ENCODE results near the gene MON1B. TPM values are rescaled to one million over a fixed set of nuclear protein-coding genes. Genes with fewer than 3 reads are reported as not detected.
A peak's percentile ranks its signal among the peaks of the same experiment; 100 is the strongest.
"Not testable (repeated sequence)": the region's sequence is repeated elsewhere in the genome, so short reads cannot be mapped to it uniquely, and the experiment has no call there.

Gene MON1B
- total and polyA plus RNA-seq, 9 of the 15 experiments (the other 6 are each of a cell fraction or from before 2014, with no cell fraction given): 5.0 to 66.0 (median 12.6) TPM

DNA sequence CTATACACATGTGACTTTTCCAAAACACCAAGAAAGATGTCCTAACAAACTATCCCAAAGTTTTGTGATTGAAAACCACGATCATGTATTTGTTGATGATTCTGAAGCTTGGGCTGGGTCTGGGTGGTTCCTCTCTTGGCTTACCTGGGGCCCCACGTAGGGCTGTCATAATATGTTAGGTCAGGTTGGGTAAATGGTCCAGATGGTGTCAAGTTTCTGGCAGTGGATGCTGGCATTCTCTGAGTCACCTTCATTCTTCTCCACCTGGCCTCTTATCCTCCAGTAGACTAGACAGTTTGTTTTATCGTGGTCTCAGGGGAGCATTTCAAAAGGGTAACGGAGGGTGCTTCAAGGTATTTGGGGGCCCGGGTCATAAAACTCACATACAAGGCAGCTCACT is 47.6 kb downstream of the MON1B start:
- H3K9me1 ChIP-seq (ENCODE audit: control insufficient read depth, insufficient read depth, low read length): no peaks in the 10 kb centered on the region
- no peaks in the 10 kb centered on the region for H3K79me2 ChIP-seq (ENCODE audit: control insufficient read depth, insufficient read depth, low read length)
- FAIRE-seq: no peak
- no TSS peak for BruUV-seq (replicated peaks)
- intact Hi-C loops (cut with micrococcal nuclease) (loop anchor here (5.0 to 10.0 kb wide), 5 partner anchors 176 to 766 kb away; no protein-coding TSS in a partner anchor), in situ Hi-C loops (cut with MboI) (loop anchor here (5.0 to 25.0 kb wide), 2 partner anchors 344 to 724 kb away; no protein-coding TSS in a partner anchor)
- no peaks in the 10 kb centered on the region for H4K20me1 ChIP-seq (replicated peaks; ENCODE audit: control insufficient read depth, insufficient read depth, low read length)
- no peak for DNase-seq (ENCODE audit: extremely low read depth in 1 of 4, low spot score in 3 of 4)
- ChIA-PET POLR2A (no interaction called here), CTCF (ENCODE audit: low intra/inter-chr PET ratio) (interaction anchor here (0.8 kb wide), 1 partner anchor 346 kb away, joined by 3 read pairs; no protein-coding TSS in a partner anchor)
- no peak for ATAC-seq
- no peaks in the 10 kb centered on the region for H3K36me3 ChIP-seq (ENCODE audit: control insufficient read depth, insufficient read depth, low read length)
- no peak overlapping the region for H3K9ac ChIP-seq (ENCODE audit: insufficient read depth in 1 of 2, low read depth in 2 of 2, low read length in 2 of 2)
- WGBS (ENCODE audit: insufficient coverage, low coverage, missing lambda C conversion rate): 0% methylated on average over 5 of the region's 5 CpGs
- no peaks in the 10 kb centered on the region for H3K9me3 ChIP-seq (replicated peaks; ENCODE audit: control insufficient read depth, insufficient read depth, low read depth, low read length)
- no peaks in the 10 kb centered on the region for H3K4me1 ChIP-seq (replicated peaks in 1 of 2; ENCODE audit: control insufficient read depth in 2 of 2, insufficient read depth in 2 of 2, low read length in 2 of 2)
- no peak overlapping the region for H3K4me2 ChIP-seq (ENCODE audit: insufficient read depth, low read length)
- no peak overlapping the region for H2AFZ ChIP-seq (ENCODE audit: low read depth, low read length)
- no peak overlapping the region for H3K27ac ChIP-seq (ENCODE audit: extremely low read depth, low read depth, low read length)
- peaks cover 0 to 4% of the 10 kb centered on the region in 2 experiments; a peak in 3 of 5 replicates for H3K27me3 ChIP-seq (ENCODE audit: control insufficient read depth in 2 of 2, insufficient read depth in 2 of 2, low read length in 2 of 2)
- TF ChIP-seq NFXL1 (CRISPR knock-in tag; IDR thresholded peaks at IDR 0.05): no peak
- no peak overlapping the region for H3K4me3 ChIP-seq

GRCh38 chr16:77242471-77242870 is 51.5 kb downstream of the MON1B start:
- ATAC-seq, FAIRE-seq: not testable (repeated sequence)
- 2% methylated on average over 4 of the region's 5 CpGs for WGBS (ENCODE audit: insufficient coverage, low coverage, missing lambda C conversion rate)

More at GRCh38 chr16:77242471-77242870, 51.5 kb downstream of the MON1B start:
- intact Hi-C loops (cut with micrococcal nuclease); H3K79me2 ChIP-seq (ENCODE audit: control insufficient read depth, insufficient read depth, low read length); H3K4me3 ChIP-seq; DNase-seq (ENCODE audit: extremely low read depth in 1 of 4, low spot score in 3 of 4); H3K4me2 ChIP-seq (ENCODE audit: insufficient read depth, low read length); POLR2A ChIA-PET; H3K4me1 ChIP-seq (replicated peaks in 1 of 2; ENCODE audit: control insufficient read depth in 2 of 2, insufficient read depth in 2 of 2, low read length in 2 of 2); H3K9me1 ChIP-seq (ENCODE audit: control insufficient read depth, insufficient read depth, low read length); H3K27ac ChIP-seq (ENCODE audit: extremely low read depth, low read depth, low read length); CTCF ChIA-PET (ENCODE audit: low intra/inter-chr PET ratio); H3K9me3 ChIP-seq (replicated peaks; ENCODE audit: control insufficient read depth, insufficient read depth, low read depth, low read length); H2AFZ ChIP-seq (ENCODE audit: low read depth, low read length); H3K9ac ChIP-seq (ENCODE audit: insufficient read depth in 1 of 2, low read depth in 2 of 2, low read length in 2 of 2); H3K27me3 ChIP-seq (ENCODE audit: control insufficient read depth in 2 of 2, insufficient read depth in 2 of 2, low read length in 2 of 2); BruUV-seq (replicated peaks); H3K36me3 ChIP-seq (ENCODE audit: control insufficient read depth, insufficient read depth, low read length); H4K20me1 ChIP-seq (replicated peaks; ENCODE audit: control insufficient read depth, insufficient read depth, low read length): not testable (repeated sequence)
- TF ChIP-seq ZNF146 (CRISPR knock-in tag; IDR thresholded peaks at IDR 0.05; ENCODE audit: unreplicated experiment): peak; percentile 51
- in situ Hi-C loops (cut with MboI): loop anchor here (25.0 kb wide), 1 partner anchor 720 kb away; no protein-coding TSS in a partner anchor

Measured in K562 (cell line).